BE2C (cell line): Measurements from ENCODE around the gene CDR2.

Source experiments
- DNase-seq: peaks from one replicate; pipeline ENCODE4 v3.0.0-alpha.2; 2020
- H3K27me3 ChIP-seq: fragments of 250-450 bp; sonication (Bioruptor Pico); 2 replicates; pipeline ENCODE4 v1.5.1; 2020; ENCODE audit warnings: mild to moderate bottlenecking
- H3K36me3 ChIP-seq: fragments of 250-450 bp; sonication (Bioruptor Pico); 2 replicates; pipeline ENCODE4 v1.5.1; 2020; ENCODE audit warnings: mild to moderate bottlenecking
- H3K4me1 ChIP-seq: fragments of 250-450 bp; sonication (Bioruptor Pico); 2 replicates; pipeline ENCODE4 v1.5.1; 2020
- H3K4me3 ChIP-seq: 2 replicates; pipeline ENCODE4 v1.5.1; 2011; ENCODE audit warnings: low read depth, low read length
- H3K9me3 ChIP-seq: fragments of 250-450 bp; sonication (Bioruptor Pico); 2 replicates; pipeline ENCODE4 v1.5.1; 2020
- CTCF ChIP-seq: IDR thresholded peaks from 2 replicates; pipeline ENCODE4 v1.5.1; 2012; ENCODE audit warnings: mild to moderate bottlenecking, low read depth, low read length

Gene CDR2

GRCh38 chr16:22337045-22337444, 37.4 kb downstream of the CDR2 start:
- no peak for DNase-seq
- H3K36me3 ChIP-seq = peaks cover 42% of the 10 kb centered on the region
- H3K9me3 ChIP-seq = no peaks in the 10 kb centered on the region; the same call in 1 of the 2 replicates

GRCh38 chr16:22336581-22336980, 37.8 kb downstream of the CDR2 start:
- TF ChIP-seq CTCF = no peak
- DNase-seq = no peak
- no peaks in the 10 kb centered on the region for H3K4me1 ChIP-seq
- H3K27me3 ChIP-seq = no peaks in the 10 kb centered on the region
- no peak overlapping the region for H3K4me3 ChIP-seq
- peaks cover 46% of the 10 kb centered on the region for H3K36me3 ChIP-seq
- H3K9me3 ChIP-seq = no peaks in the 10 kb centered on the region; the same call in 1 of the 2 replicates

More at GRCh38 chr16:22337045-22337444, 37.4 kb downstream of the CDR2 start:
- Histone ChIP-seq H3K27me3 (no peaks in the 10 kb centered on the region), H3K4me3 (no peak overlapping the region), H3K4me1 (no peaks in the 10 kb centered on the region)
- no peak for TF ChIP-seq CTCF

- peaks cover 50% of the 10 kb centered on the region for H3K36me3 ChIP-seq
- no peak overlapping the region for H3K4me3 ChIP-seq
- no peaks in the 10 kb centered on the region for H3K4me1 ChIP-seq
- no peaks in the 10 kb centered on the region for H3K27me3 ChIP-seq
- DNase-seq = no peak
- TF ChIP-seq CTCF = no peak
- no peaks in the 10 kb centered on the region; the same call in 1 of the 2 replicates for H3K9me3 ChIP-seq
These were observed 38.7 kb downstream of the CDR2 start for GRCh38 chr16:22335668-22336246.

- TF ChIP-seq CTCF = no peak
- H3K4me1 ChIP-seq = no peaks in the 10 kb centered on the region
- H3K36me3 ChIP-seq = peaks cover 55% of the 10 kb centered on the region
- H3K4me3 ChIP-seq = no peak overlapping the region
- no peak for DNase-seq
- H3K9me3 ChIP-seq = no peaks in the 10 kb centered on the region
- no peaks in the 10 kb centered on the region for H3K27me3 ChIP-seq
These were observed 40.9 kb downstream of the CDR2 start for GRCh38 chr16:22333457-22333994.

- TF ChIP-seq CTCF = no peak
- Histone ChIP-seq H3K4me3 (no peak overlapping the region), H3K4me1 (no peaks in the 10 kb centered on the region), H3K36me3 (peaks cover 57% of the 10 kb centered on the region), H3K9me3 (no peaks in the 10 kb centered on the region), H3K27me3 (no peaks in the 10 kb centered on the region)
- no peak for DNase-seq
These were observed 44.1 kb downstream of the CDR2 start for GRCh38 chr16:22330326-22330725.

GRCh38 chr16:22329199-22329695, 45.2 kb downstream of the CDR2 start:
- peaks cover 58% of the 10 kb centered on the region for H3K36me3 ChIP-seq
- no peak for TF ChIP-seq CTCF
- no peaks in the 10 kb centered on the region for H3K27me3 ChIP-seq
- H3K9me3 ChIP-seq = no peaks in the 10 kb centered on the region
- H3K4me1 ChIP-seq = no peaks in the 10 kb centered on the region
- H3K4me3 ChIP-seq = no peak overlapping the region
- DNase-seq = no peak
